Esophagus muscularis mucosa (tissue), 3 donors: ENCODE results near the gene COX4I1.

Experiments used
- POLR2A ChIP-seq: fragments of 450-650 bp; IDR thresholded peaks from one replicate; pipeline ENCODE4 v1.6.1; 2017; ENCODE audit warnings: antibody characterized with exemption, moderate library complexity, mild to moderate bottlenecking, low read depth
- TF ChIP-seq, protein P1 (sequence below), 3 experiments: fragments of 200-600 bp in 2 of 3; fragments of 450-650 bp in 1 of 3; sonication (generic) in 2 of 3; IDR thresholded peaks; one replicate each; pipeline ENCODE4 v1.5.1; 2017 to 2019; ENCODE audit warnings: antibody characterized with exemption in 3 of 3, mild to moderate bottlenecking in 2 of 3, moderate library complexity in 1 of 3

- TF ChIP-seq, protein P1, sequence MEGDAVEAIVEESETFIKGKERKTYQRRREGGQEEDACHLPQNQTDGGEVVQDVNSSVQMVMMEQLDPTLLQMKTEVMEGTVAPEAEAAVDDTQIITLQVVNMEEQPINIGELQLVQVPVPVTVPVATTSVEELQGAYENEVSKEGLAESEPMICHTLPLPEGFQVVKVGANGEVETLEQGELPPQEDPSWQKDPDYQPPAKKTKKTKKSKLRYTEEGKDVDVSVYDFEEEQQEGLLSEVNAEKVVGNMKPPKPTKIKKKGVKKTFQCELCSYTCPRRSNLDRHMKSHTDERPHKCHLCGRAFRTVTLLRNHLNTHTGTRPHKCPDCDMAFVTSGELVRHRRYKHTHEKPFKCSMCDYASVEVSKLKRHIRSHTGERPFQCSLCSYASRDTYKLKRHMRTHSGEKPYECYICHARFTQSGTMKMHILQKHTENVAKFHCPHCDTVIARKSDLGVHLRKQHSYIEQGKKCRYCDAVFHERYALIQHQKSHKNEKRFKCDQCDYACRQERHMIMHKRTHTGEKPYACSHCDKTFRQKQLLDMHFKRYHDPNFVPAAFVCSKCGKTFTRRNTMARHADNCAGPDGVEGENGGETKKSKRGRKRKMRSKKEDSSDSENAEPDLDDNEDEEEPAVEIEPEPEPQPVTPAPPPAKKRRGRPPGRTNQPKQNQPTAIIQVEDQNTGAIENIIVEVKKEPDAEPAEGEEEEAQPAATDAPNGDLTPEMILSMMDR (IDR thresholded peaks at IDR 0.05): no peak
- no peak for TF ChIP-seq POLR2A
These were observed 30.4 kb downstream of the COX4I1 start for GRCh38 chr16:85829751-85830445.
